Stimulated activated CD8-positive, alpha-beta memory T cell treated with anti-CD3 and anti-CD28 coated beads, Interleukin-12 subunit alpha, Interleukin-12 subunit beta, amount 100 ng/mL, for 24 hours (primary cell): Measurements from ENCODE around the gene TNIP2.

ENCODE experiments used
- DNase-seq: peaks from one replicate; pipeline ENCODE4 v3.0.0-alpha.2; 2020; ENCODE audit errors: extremely low read depth

The TNIP2 gene, protein sequence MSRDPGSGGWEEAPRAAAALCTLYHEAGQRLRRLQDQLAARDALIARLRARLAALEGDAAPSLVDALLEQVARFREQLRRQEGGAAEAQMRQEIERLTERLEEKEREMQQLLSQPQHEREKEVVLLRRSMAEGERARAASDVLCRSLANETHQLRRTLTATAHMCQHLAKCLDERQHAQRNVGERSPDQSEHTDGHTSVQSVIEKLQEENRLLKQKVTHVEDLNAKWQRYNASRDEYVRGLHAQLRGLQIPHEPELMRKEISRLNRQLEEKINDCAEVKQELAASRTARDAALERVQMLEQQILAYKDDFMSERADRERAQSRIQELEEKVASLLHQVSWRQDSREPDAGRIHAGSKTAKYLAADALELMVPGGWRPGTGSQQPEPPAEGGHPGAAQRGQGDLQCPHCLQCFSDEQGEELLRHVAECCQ

DNA sequence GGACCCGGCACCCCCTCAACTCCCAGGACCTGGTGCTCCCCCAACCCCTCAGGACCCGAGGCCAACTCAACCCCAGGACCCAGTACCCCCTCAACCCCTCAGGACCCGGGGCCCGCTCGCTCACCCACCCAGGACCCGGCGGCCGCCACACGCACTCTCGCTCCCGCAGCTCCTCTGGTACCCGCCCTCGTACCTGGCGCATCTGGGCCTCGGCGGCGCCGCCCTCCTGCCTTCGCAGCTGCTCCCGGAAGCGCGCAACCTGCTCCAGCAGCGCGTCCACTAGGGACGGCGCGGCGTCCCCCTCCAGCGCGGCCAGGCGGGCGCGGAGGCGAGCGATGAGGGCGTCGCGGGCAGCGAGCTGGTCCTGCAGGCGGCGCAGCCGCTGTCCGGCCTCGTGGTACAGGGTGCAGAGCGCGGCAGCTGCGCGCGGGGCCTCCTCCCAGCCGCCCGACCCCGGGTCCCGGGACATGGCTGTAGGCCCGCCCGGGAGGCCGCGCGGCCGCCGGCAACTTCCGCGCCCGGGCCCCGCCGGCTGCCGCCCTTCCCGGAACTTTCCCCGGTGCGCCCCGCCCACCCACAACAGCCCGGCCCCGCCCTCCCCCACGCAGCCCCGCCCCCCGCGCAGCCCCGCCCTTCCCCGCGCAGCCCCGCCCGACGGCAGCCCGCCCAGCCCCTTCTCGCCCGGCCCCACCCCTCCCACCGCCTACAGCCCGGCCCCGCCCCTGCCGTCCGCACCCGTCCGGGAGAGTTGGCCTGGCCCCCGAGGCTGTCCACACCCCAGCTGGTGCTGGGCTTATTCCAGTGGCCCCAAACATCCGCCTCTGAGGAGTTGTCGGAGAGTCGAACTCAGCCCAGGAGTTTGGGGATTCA lies at the start of gene TNIP2:
Gene TNIP2, minus strand, starts transcription at position 516 of the 870 bp plus-strand sequence. Its CDS starts 47 bp downstream, at position 469.
- DNase-seq: peak; percentile 39

DNA sequence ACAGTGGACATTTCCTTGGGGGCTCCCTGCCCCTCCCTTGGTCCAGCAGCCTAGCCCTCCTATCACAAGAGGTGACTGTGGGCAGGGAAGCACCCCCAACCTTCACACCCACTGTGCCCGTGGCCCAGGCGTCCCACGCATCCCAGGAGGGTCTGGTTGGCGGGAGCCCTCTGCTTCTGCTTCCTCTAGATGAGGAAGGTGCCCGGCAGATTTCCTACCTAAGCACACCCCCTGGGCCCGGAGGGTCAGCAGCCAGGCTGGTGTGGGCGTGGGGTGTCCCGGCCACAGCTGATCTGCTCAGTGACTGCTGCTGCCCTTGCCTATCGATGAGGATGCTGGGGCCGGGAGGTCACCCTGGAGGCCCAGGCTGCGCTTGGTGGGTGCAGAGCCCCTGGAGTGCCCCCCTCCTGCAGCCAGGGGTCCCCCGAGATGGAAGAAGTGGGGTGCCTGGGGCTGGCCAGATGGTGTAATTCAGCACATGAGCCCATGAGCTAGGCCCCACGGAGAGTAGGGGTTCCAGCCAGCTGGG lies 48.9 kb upstream of the TNIP2 start:
- no peak for DNase-seq

DNA sequence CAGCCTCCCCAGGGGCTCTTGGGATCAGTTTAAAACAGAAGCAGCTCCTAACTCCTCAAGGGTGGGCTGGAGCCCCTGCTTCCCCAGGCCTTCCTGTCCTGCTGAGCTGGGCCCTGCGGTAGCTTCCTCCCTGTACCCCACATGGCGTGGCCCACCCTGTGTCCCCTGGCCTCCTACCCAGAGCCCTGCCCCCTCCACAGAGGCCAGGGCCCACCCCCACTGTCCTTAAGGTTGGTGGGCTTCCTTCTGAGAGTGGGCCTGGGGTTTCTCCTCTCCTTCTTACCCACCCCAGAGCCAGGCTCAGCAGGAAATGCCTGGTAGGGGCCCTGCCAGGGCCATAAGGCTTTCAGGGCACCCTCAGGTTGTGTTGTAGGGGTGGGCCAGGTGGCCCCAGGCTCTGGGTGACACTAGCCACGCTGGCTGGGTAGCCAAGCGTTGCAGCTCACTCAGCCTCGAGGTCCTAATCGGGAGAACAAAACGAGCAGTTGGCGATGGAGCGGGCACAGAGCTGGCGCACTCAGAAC lies 48.4 kb upstream of the TNIP2 start:
- no peak for DNase-seq

DNA sequence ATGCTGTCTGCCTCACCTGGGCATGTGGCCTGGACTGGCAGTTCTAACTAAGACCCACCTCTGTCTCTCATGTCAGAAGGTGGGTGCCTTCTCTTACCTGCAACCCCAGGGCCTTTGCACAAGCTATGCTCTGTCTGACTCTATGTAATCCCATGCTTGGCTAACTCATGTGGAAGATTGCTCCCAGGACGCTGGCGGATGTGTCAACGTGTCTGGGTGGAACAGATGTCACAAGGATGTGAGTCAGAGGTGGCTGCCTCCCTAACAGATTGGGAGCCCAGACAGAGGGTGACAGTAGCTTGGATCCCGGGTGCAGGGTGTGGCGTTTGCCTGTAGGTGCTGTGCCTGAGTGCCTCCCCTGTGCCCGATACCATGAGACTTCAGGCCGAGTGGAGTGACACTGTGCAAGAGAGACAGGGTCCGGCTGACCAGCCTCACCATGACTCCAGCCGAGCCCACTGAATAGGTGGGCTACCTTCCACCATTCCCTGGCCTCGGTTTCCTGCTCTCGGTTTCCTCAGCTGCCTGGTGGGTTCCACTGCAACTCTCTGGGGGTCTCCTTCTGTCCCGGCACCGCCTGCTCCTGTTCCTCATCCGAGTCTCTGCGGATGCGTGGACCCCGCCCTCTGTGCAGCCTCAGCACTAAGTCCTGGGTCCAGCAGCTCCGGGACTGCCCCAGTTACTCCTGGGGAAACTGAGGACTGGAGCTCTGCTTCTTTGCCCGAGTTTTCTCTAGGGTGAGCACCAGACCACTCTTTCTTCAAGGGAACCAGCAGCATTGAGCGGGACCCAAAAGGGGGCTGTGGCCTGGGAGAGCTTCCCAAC lies 47.7 kb upstream of the TNIP2 start:
- no peak for DNase-seq

DNA sequence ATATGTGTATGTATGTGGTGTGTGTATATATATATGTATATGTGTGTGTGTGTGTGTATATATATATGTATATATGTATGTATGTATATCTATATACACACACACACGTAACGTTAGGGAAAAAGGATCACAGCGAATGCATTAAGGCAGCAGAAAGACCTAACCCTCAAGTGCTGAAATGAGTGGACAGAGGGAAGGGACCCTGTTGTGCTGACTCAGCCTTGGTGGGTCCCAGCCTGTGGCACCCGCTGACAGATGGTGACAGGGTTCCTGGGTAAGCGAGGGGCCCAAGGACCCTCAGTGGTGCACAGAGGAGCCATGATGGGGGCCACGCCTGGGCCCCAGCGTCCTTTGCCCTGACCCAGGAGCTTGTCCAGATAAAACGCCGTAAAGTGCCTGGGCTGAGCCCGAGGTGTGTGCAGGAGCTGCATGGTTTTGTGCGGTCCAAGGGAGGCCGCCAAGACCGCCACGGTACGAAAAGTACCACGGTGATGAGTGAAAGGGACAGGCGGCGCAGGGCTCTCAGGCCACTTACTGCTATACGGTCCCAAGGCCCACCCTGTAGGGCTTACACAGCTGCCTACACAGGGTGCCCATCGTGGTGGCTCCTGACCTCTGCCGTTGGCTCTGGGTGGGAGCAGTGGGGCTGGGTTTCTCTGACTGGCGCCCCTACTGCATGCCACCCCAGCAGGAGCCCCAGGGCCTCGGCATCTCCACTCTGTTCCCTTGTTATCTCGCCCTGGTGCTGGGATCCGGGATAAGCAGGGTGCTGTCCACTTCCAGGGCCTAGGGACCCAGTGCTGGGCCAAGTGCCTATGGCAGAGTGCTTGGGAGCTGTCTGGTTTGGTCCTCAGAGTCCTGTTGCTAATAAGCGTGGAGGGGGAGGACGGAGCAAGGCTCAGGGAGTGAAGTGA lies 46.7 kb upstream of the TNIP2 start:
- no peak for DNase-seq

DNA sequence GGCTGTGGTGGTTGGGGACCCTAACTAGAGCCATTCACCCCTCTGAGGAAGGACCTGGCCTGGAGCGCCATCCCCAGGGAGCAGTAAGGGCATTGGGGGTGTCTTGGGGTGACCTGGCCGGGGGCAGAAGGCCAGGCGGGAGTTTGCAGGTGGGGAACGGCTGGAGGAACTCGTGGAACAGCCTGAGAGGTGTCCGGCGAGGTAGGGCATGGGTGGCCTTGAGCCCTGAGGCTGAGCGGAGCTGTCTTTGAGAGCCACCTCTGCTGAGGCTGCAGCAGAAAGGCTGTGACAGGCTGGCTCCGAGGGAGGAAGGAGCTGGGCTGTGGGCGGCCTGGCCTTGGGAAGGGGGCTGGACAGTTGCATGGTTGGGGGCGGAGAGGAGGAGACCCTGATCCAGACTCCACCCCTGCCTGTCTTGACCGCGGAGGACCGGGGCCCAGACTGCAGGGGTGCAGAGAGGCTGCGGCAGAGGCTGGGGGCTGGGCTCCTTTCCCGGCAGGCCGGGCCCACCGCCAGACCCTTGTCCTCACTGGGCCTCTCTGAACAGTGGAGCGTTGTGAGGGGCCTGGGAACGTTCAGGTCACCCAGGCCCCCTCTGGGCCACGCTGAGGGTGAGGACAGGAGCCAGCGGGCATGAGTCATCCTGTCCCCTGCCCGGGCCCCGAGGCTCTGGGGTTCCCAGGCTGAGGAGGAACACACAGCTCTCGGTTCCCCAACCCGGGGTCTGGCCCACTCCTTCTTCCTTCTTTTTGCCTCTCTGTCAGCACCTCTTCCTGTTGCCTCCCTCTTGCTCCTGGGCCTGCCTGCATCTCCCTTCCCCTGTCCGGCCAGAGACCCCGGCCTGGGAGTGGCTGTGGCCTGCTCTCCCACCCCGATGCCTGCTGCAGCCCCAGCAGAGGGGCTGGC lies 44.8 kb upstream of the TNIP2 start:
- no peak for DNase-seq

DNA sequence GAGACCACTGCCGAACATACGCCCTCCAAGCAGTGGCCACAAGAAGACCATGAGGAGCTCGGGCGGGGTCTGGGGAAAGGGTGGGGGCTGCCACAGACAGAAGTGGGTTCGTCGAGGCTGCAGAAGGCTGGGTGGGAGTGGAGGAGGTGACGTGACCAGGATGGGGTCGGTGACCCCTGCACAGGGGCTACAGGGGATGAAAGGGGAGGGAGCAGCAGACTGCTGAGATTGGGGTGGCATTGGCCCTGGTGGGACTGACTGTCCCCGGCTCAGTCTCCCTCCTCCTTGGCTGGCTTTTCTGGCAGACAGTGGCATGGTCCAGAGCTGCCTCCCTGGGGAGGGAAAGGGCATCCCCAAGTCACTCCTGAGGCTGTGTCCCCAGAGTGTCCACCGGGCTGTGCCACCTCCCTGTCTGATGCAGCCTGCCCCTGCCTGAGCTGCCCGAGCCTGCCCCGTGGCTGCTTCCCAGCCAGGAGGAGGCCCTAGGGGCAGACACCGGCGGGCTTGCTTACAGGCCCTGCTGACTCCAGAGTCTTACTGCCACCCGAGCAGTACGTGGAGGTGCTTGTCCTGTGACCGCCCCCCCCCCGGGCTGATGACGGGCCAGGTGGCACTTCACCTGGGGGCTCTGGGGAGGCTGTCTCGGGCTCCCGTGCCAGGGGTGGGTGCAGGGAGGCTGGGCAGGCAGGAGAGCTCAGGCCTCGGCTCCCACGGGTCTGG lies 44.0 kb upstream of the TNIP2 start:
- no peak for DNase-seq

DNA sequence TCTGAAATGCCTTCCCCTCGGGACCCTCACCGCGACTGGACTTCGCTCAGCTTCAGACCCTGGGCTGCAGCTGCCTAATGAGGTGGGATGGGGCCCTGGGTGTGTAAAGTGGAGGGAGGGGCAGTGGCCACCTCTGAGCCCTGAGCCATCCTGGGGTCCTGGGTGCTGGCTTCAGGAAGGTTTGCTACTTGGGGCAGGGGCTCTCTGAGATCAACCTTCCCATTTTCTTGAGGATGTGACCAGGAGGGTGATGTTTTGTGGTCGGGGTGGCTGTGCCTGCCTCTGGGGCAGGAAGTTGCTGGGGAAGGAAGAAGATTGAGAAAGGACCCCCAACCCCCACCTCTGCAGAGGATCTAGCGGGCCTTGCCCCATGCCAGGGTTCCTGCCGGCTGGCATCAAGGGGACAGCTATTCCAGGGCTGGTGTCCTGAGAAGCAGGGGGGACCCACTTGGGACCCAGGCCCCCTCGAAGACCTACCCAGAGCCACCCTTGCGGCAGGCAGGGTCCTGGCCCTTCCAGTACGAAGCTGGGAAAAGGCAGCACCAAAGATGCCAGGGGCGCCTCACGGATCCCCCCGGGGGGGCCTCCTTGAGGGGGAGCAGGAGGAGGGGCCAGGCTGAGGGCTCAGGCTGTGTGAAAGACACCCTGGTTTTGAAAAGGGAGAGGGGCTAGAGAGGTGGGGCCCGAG lies 43.2 kb upstream of the TNIP2 start:
- DNase-seq: no peak

DNA sequence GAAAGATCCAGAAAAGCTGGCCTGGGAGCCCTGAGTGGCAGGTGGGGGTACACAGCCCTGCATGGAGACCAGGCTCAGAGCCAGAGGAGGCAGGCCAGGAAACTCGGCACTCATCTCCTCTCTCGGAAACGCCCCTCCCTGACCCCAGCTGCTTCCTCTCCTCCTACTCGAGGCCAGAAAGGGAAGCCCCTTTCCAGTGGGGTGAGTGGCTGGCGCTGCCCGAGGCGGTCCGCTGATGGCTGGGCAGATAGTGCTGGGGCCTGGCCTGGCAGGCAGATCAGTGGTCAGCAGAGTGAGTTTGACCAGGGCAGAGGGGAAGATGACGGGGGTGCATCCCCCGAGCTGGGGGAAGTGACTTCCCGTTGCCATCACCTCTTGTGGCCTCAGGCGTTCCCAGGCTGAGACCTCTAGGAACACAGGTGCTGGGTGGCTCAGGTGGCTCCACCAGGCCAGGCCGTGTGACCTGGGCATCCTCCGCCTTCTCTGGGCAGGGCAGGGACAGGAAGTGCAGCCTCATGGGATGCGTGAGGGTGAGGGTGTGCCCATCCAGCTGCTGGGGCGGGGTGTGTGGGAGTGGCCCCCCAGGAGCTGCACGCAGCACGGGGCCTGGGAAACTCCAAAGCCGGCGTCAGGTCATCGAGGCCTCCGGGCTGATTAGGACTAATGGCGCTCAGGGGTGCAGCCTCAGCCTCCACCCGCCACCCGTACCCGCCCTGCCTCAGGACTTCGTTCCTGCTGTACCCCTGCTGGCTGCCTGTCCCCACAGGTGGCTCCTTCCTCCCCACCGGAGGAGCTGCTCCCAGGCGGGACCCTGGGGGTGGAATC lies 42.5 kb upstream of the TNIP2 start:
- no peak for DNase-seq

DNA sequence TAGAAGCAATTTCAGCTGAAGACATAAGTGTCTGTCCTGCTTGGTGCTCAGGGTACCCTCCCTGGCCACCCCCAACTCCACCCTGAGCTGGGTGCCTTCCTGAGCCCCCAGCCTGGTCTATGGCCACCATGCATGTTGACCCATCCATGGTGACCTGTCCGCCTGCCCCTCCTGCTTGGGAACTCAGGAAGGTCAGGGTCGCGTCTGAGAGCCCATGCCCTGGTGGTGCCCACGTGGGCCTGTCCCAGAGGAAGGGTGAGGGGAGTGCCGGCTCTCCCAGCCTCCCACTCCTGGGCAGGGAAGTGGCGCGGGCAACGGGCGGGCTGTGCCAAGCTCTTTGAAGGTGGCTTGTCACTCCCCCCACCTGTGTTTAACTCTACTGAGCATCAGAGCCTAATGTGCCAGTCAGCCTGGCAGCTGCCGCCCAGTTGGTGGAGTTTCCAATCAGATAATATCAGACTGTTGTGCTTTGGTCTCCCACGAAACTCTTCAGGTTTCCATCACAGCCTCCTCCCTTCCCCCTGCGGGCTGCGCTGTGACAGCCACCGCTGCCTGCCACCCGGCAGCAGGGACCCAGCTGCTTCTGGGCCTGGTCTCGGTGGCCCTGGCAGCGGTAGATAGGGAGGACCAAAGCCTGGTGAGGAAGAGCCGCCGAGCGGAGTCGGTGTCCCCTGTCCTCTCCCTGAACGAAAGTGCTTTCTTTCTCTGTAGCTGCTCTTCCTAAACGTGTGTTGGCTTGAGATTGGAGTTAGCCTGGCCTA lies 41.6 kb upstream of the TNIP2 start:
- DNase-seq: no peak

DNA sequence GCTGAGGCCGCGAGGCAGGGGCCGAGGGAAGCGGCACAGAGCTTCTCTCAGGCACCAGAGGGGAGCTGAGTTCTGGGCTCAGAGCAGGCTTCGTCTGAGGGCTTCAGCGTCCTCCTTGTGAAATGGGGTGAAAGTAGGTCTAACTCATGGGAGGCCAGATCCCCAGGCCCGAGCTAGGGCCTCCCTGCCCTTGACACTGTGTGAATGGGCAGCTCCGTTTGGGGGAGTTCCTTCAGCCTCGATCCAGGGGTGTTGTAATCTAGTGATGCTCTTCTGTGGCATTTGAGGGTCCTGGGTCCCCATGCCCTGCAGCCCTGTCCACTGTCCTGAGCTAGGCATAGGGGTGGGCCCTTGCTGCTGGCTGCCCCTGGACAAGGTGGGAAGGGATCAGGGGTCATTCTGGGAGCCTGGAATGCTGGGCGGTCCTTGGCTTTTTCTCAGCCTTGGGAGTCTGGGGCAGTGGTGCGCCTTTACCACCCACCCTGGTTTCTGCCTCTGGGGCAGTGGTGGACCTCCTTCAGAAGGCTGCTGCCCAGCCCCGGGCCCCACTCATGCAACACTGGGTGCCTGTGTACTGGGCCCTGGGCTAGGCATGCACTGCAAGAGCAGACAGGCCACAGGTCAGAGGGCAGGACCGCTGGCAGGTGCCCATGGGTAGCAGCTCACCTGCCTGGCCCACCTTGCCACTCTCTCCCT lies 40.9 kb upstream of the TNIP2 start:
- DNase-seq: no peak

DNA sequence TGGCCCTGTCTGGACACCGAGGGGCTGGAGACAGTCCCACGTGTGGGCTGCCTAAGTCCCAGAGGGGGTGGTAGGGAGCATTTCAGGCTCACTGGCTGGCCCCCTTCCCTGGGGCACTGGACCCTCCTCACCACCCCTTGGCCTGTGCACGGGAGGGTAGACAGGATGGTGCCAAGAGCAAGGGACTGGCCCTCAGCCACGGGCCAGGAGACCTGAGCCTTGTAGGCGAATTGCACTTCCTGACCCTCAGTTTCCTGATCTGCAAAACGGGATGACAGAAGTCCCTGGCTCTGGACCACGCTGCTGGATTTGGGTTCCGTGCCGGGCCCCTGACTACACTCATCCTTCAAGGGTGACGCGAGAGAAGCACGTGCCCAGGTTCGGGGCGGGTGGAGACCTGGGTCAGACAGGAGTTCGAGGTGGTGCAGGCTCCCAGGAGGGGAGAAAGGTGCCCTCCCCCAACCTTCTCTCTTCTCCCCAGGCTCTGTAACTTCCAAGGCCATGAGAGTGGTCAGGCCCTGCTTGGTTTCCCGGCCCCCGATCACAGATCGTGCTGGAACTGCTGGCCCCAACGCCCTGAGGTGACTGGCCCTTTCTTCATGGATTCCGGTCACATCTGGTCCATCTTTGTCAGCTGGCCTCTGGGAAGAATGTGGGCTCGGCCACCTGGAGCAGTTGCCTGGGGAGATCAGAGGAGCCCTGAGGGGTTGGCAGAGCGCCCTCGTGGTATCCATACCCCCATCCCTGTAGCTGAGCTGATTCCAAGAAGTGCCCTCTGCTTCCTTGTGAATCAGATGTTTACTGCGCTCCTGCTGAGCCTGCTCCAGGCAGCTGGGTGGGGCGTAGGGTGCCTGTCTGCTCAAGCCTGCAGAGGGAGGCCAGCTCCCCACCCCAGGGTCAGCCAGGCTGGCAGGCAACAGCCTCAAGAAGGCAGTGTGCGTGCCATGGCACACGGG lies 40.0 kb upstream of the TNIP2 start:
- DNase-seq: no peak

DNA sequence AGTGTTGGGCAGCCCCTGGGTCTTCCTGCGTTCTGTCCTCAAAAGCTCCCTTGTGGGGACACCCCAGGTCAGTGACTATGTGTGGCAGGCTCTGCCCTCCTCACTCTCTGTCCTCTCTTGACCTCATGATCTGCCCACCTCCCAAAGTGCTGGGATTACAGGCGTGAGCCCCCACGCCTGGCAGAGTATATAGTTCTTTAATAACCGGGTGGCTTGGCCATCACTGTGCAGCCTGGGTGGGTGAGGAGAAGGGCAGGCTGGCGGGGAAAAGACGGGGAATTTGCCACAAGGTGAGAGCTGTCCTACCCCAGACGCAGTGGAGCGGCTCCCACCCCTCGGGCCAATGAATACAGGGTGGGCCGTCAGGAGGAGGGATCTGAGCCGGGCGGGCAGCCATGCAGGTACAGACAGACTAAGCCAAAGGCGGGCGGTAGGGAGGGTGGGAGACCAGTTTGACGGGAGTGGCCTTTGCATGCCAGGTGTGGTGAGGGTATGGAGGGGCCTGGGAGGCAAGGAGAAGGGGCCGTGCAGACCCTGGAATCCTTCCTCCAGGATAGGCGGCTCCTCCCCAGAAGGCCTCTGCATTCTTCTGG lies 39.3 kb upstream of the TNIP2 start:
- no peak for DNase-seq
